ENCODE measurements around the gene MSN.

GRCh38 chrX:65758505-65758904, 91.1 kb downstream of the MSN start:
- TF ChIP-seq POLR2A (IDR thresholded peaks at IDR 0.05; ENCODE audit: low read depth, low read length), result no peak
- no peak for TF ChIP-seq POLR2AphosphoS5 (IDR thresholded peaks at IDR 0.05; ENCODE audit: low read depth, low read length)
- no peak for TF ChIP-seq TAF1 (IDR thresholded peaks at IDR 0.05; ENCODE audit: borderline replicate concordance, low read depth, low read length)
